Measurements from ENCODE around the gene PSPH. TPM values are rescaled to one million over a fixed set of nuclear protein-coding genes. Genes with fewer than 3 reads are reported as not detected.
"Not testable (repeated sequence)": the region's sequence is repeated elsewhere in the genome, so short reads cannot be mapped to it uniquely, and the experiment has no call there.

PSPH gene
- total RNA-seq, 1 experiment from 2014 or later = 52.1 TPM

DNA sequence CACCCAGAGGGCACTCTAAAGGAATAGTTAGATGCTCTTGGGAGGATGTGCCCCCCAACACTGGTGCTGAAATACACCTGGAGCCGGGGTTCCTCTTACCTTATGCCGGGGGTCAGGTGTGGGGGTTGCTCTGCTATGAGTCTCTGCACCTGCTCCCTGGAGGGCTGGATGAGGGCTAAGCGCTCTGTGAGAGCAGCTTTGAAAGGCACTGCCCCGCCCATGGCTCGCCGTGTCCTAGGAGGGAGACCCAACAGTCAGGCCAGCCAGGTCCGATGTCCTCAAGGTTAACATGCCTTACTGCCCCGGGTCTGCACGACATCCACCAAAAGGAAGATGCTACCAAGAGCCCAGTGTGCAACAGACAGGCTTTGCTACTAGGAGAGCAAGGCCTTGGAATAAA is 31.7 kb downstream of the PSPH start:
- Histone ChIP-seq H3K23me2 (ENCODE audit: insufficient read length, low read depth, low read length, poor library complexity, severe bottlenecking) (no peaks in the 10 kb centered on the region), H3K56ac (ENCODE audit: insufficient read length, low read depth, low read length) (no peak overlapping the region), H4K8ac (replicated peaks; ENCODE audit: insufficient read length, low read depth, low read length) (no peak overlapping the region), H3K27me3 (ENCODE audit: insufficient read depth, low read length) (no peaks in the 10 kb centered on the region), H2BK15ac (ENCODE audit: low read depth, low read length) (no peak overlapping the region), H4K20me1 (ENCODE audit: control insufficient read depth, insufficient read depth, insufficient read length) (no peaks in the 10 kb centered on the region), H2AK5ac (ENCODE audit: insufficient read length, low read length) (no peak overlapping the region), H2BK20ac (ENCODE audit: low read depth, low read length, poor library complexity, severe bottlenecking) (no peak overlapping the region), H2BK120ac (ENCODE audit: low read depth, low read length, poor library complexity, severe bottlenecking) (no peak overlapping the region), H3K9ac (ENCODE audit: extremely low read depth, insufficient read length, low read length) (no peak overlapping the region), H3K9me3 (ENCODE audit: control insufficient read depth, low read depth, low read length) (no peaks in the 10 kb centered on the region), H3K79me2 (ENCODE audit: insufficient read depth, low read length) (no peaks in the 10 kb centered on the region), H2BK5ac (ENCODE audit: insufficient read length, low read length) (no peak overlapping the region), H2BK12ac (ENCODE audit: insufficient read length, low read depth, low read length) (no peak overlapping the region), H3K18ac (ENCODE audit: insufficient read length, low read depth, low read length) (no peak overlapping the region), H4K5ac (ENCODE audit: insufficient read length, low read depth, low read length) (no peak overlapping the region), H3K4me2 (ENCODE audit: insufficient read depth, insufficient read length, low read length) (no peak overlapping the region), H4K91ac (ENCODE audit: insufficient read length, low read depth, low read length) (no peak overlapping the region), H3T11ph (ENCODE audit: low read length) (no peak overlapping the region), H3K27ac (ENCODE audit: insufficient read length, low read depth, low read length) (no peak overlapping the region), H3K14ac (ENCODE audit: insufficient read depth, low read length) (no peak overlapping the region), H3K23ac (ENCODE audit: insufficient read length, low read depth, low read length) (no peak overlapping the region), H3K4ac (ENCODE audit: low read depth, low read length) (no peak overlapping the region), H3K79me1 (ENCODE audit: insufficient read depth, low read depth, low read length, poor library complexity, severe bottlenecking) (no peaks in the 10 kb centered on the region), H3K4me1 (ENCODE audit: insufficient read depth, low read length) (no peaks in the 10 kb centered on the region), H2AFZ (ENCODE audit: low read length) (no peak overlapping the region)
- Mint-ChIP-seq H3K27me3 (ENCODE audit: low read depth) (no peaks in the 10 kb centered on the region), H3K27ac (no peak overlapping the region), H3K4me3 (no peak overlapping the region), H3K9me3 (no peaks in the 10 kb centered on the region), H3K4me1 (no peaks in the 10 kb centered on the region), H3K36me3 (ENCODE audit: insufficient read depth in 1 of 3, low read depth in 3 of 3) (peaks cover 22 to 59% (median 45%) of the 10 kb centered on the region in 3 experiments; a peak in 6 of 7 replicates)
- TF ChIP-seq, protein P1, sequence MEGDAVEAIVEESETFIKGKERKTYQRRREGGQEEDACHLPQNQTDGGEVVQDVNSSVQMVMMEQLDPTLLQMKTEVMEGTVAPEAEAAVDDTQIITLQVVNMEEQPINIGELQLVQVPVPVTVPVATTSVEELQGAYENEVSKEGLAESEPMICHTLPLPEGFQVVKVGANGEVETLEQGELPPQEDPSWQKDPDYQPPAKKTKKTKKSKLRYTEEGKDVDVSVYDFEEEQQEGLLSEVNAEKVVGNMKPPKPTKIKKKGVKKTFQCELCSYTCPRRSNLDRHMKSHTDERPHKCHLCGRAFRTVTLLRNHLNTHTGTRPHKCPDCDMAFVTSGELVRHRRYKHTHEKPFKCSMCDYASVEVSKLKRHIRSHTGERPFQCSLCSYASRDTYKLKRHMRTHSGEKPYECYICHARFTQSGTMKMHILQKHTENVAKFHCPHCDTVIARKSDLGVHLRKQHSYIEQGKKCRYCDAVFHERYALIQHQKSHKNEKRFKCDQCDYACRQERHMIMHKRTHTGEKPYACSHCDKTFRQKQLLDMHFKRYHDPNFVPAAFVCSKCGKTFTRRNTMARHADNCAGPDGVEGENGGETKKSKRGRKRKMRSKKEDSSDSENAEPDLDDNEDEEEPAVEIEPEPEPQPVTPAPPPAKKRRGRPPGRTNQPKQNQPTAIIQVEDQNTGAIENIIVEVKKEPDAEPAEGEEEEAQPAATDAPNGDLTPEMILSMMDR (conservative IDR thresholded peaks at IDR 0.05) = no peak
- DNase-seq = no peak
- WGBS (ENCODE audit: extremely low coverage, insufficient read length, low lambda C conversion rate) = no CpG with 5 or more reads among the region's 9 CpGs

DNA sequence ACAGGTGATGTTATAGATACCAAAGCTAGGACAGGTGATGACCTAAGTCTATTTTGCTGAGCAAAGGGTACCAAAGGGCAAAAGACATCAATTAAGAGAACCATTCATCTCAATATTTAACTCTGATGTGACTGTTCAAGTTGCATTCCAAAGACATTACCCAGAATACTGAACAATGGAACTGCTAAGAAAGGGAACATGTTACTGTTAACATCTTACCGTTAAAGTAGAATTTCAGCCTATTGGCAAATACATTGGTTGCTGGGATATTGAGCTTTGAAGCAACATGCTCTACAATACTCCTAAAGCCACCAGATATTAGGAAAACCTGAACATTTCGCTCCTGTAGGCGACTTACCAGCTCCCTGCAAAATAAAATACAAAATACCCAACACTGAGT is 34.2 kb downstream of the PSPH start:
- not testable (repeated sequence) for H3K4me3 Mint-ChIP-seq; H3K4ac ChIP-seq (ENCODE audit: low read depth, low read length); H3K23ac ChIP-seq (ENCODE audit: insufficient read length, low read depth, low read length); H2BK15ac ChIP-seq (ENCODE audit: low read depth, low read length); H3K14ac ChIP-seq (ENCODE audit: insufficient read depth, low read length); H2AFZ ChIP-seq (ENCODE audit: low read length); H2BK20ac ChIP-seq (ENCODE audit: low read depth, low read length, poor library complexity, severe bottlenecking); H3K4me1 ChIP-seq (ENCODE audit: insufficient read depth, low read length); H3K79me1 ChIP-seq (ENCODE audit: insufficient read depth, low read depth, low read length, poor library complexity, severe bottlenecking); H3K9me3 ChIP-seq (ENCODE audit: control insufficient read depth, low read depth, low read length); H4K20me1 ChIP-seq (ENCODE audit: control insufficient read depth, insufficient read depth, insufficient read length); H3K79me2 ChIP-seq (ENCODE audit: insufficient read depth, low read length); H3K9me3 Mint-ChIP-seq; H3K23me2 ChIP-seq (ENCODE audit: insufficient read length, low read depth, low read length, poor library complexity, severe bottlenecking); H4K8ac ChIP-seq (replicated peaks; ENCODE audit: insufficient read length, low read depth, low read length); DNase-seq; H2BK120ac ChIP-seq (ENCODE audit: low read depth, low read length, poor library complexity, severe bottlenecking); H3K9ac ChIP-seq (ENCODE audit: extremely low read depth, insufficient read length, low read length); H2BK12ac ChIP-seq (ENCODE audit: insufficient read length, low read depth, low read length); H3K27me3 ChIP-seq (ENCODE audit: insufficient read depth, low read length); H3T11ph ChIP-seq (ENCODE audit: low read length); H3K4me1 Mint-ChIP-seq; H2AK5ac ChIP-seq (ENCODE audit: insufficient read length, low read length); H3K4me2 ChIP-seq (ENCODE audit: insufficient read depth, insufficient read length, low read length); H2BK5ac ChIP-seq (ENCODE audit: insufficient read length, low read length); H4K91ac ChIP-seq (ENCODE audit: insufficient read length, low read depth, low read length); H3K18ac ChIP-seq (ENCODE audit: insufficient read length, low read depth, low read length); H3K27ac ChIP-seq (ENCODE audit: insufficient read length, low read depth, low read length); H3K27me3 Mint-ChIP-seq (ENCODE audit: low read depth); H3K56ac ChIP-seq (ENCODE audit: insufficient read length, low read depth, low read length); H3K27ac Mint-ChIP-seq; H4K5ac ChIP-seq (ENCODE audit: insufficient read length, low read depth, low read length)
- no CpG with 5 or more reads among the region's 3 CpGs for WGBS (ENCODE audit: extremely low coverage, insufficient read length, low lambda C conversion rate)
- H3K36me3 Mint-ChIP-seq (ENCODE audit: insufficient read depth in 1 of 3, low read depth in 3 of 3) = peaks cover 26 to 69% (median 50%) of the 10 kb centered on the region in 3 experiments
